ENCODE results near the gene SH3RF1. TPM values are rescaled to one million over a fixed set of nuclear protein-coding genes. Genes with fewer than 3 reads are reported as not detected.
A peak's percentile ranks its signal among the peaks of the same experiment; 100 is the strongest.

SH3RF1 gene
- total and polyA plus RNA-seq, 2 of the 13 experiments (the other 11 are each of a cell fraction or from before 2014, with no cell fraction given), result 3.1 to 3.2 TPM

DNA sequence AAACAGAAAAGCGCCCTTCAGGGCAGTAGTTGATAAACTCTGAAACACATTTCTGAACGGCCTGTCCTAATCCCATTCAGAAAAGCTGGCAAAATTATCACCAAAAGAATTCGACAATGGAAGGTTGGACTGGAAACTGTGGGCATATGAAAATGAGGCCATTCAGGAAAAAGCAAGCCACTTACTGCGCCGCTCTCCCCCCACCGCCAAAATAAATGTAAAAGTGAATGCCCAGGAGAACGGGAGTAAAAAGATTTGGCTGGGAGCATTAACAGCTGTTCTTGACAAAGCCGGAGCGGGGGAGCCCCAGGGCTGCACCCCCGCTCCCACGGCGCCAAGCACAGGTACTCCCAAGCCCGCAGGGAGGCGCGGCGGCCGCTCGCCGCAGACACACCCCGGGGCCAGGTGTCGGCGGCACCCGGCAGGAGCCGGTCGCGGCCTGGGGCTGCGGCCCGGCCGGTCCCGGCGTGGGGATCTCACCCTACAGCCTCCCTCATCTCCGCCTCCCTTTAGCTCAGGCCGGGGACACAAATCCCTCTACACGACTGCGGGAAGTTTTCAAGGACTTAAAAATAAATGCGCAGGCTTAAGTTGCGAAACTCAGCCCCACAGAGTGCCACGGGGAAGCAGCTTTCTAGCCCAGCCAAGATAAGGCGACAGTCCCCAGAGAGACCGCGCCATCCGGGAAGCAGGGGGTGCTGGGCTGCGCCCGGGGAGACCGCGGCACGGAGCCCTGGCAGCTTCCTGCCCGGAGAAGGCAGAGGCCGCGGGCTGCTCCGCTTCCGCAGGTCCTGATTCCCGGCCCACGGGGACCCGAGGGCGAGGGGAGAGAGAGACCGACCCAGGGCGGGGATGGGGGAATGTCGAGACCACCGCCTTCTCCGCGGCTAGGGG lies 593 bp downstream of the SH3RF1 start (continued):
- TF ChIP-seq, protein P1, sequence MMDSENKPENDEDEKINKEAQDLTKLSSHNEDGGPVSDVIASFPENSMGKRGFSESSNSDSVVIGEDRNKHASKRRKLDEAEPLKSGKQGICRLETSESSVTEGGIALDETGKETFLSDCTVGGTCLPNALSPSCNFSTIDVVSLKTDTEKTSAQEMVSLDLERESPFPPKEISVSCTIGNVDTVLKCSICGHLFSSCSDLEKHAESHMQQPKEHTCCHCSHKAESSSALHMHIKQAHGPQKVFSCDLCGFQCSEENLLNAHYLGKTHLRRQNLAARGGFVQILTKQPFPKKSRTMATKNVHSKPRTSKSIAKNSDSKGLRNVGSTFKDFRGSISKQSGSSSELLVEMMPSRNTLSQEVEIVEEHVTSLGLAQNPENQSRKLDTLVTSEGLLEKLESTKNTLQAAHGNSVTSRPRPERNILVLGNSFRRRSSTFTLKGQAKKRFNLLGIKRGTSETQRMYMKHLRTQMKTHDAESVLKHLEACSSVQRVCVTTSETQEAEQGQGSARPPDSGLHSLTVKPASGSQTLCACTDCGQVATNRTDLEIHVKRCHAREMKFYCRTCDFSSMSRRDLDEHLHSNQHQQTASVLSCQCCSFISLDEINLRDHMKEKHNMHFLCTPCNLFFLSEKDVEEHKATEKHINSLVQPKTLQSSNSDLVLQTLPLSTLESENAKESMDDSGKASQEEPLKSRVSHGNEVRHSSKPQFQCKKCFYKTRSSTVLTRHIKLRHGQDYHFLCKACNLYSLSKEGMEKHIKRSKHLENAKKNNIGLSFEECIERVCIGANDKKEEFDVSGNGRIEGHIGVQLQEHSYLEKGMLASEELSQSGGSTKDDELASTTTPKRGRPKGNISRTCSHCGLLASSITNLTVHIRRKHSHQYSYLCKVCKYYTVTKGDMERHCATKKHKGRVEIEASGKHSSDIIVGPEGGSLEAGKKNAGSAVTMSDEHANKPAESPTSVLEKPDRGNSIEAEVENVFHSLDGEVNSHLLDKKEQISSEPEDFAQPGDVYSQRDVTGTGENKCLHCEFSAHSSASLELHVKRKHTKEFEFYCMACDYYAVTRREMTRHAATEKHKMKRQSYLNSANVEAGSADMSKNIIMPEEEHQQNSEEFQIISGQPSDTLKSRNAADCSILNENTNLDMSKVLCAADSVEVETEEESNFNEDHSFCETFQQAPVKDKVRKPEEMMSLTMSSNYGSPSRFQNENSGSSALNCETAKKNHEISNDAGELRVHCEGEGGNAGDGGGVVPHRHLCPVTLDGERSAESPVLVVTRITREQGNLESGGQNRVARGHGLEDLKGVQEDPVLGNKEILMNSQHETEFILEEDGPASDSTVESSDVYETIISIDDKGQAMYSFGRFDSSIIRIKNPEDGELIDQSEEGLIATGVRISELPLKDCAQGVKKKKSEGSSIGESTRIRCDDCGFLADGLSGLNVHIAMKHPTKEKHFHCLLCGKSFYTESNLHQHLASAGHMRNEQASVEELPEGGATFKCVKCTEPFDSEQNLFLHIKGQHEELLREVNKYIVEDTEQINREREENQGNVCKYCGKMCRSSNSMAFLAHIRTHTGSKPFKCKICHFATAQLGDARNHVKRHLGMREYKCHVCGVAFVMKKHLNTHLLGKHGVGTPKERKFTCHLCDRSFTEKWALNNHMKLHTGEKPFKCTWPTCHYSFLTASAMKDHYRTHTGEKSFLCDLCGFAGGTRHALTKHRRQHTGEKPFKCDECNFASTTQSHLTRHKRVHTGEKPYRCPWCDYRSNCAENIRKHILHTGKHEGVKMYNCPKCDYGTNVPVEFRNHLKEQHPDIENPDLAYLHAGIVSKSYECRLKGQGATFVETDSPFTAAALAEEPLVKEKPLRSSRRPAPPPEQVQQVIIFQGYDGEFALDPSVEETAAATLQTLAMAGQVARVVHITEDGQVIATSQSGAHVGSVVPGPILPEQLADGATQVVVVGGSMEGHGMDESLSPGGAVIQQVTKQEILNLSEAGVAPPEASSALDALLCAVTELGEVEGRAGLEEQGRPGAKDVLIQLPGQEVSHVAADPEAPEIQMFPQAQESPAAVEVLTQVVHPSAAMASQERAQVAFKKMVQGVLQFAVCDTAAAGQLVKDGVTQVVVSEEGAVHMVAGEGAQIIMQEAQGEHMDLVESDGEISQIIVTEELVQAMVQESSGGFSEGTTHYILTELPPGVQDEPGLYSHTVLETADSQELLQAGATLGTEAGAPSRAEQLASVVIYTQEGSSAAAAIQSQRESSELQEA (CRISPR knock-in tag; IDR thresholded peaks at IDR 0.05; ENCODE audit: not compliant biosample characterization), result peak; percentile 52
- TF ChIP-seq ASH2L (IDR thresholded peaks at IDR 0.05; ENCODE audit: insufficient read length, low read depth, low read length) (peak; percentile 27), POLR2A (IDR thresholded peaks at IDR 0.05; ENCODE audit: insufficient read depth in 1 of 2, low read depth in 2 of 2, low read length in 2 of 2) (peak in 1 of 2 experiments; percentile 47; a peak in 2 of 4 replicates), MXD1 (CRISPR knock-in tag; IDR thresholded peaks at IDR 0.05) (peak; percentile 16; the same call in 1 of the 2 replicates), ZNF678 (CRISPR knock-in tag; IDR thresholded peaks at IDR 0.05) (peak; percentile 62; the same call in 1 of the 2 replicates), NAIF1 (CRISPR knock-in tag; IDR thresholded peaks at IDR 0.05; ENCODE audit: borderline replicate concordance) (peak; percentile 50; the same call in 1 of the 2 replicates), ATF7 (IDR thresholded peaks at IDR 0.05) (no peak), ATF7 (CRISPR knock-in tag; IDR thresholded peaks at IDR 0.05) (0 out of 2 replicates have a peak, but pooled peaks have one; percentile 36), ZNF282 (IDR thresholded peaks at IDR 0.05; ENCODE audit: partially characterized antibody) (no peak), ZNF468 (CRISPR knock-in tag; IDR thresholded peaks at IDR 0.05) (no peak), PHF8 (CRISPR knock-in tag; IDR thresholded peaks at IDR 0.05) (peak; percentile 62), GTF2F1 (IDR thresholded peaks at IDR 0.05; ENCODE audit: low read length) (no peak), CEBPB (IDR thresholded peaks at IDR 0.05; ENCODE audit: borderline replicate concordance, low read depth, low read length) (peak; percentile 46; the same call in 1 of the 2 replicates)
- TF ChIP-seq, protein P2, sequence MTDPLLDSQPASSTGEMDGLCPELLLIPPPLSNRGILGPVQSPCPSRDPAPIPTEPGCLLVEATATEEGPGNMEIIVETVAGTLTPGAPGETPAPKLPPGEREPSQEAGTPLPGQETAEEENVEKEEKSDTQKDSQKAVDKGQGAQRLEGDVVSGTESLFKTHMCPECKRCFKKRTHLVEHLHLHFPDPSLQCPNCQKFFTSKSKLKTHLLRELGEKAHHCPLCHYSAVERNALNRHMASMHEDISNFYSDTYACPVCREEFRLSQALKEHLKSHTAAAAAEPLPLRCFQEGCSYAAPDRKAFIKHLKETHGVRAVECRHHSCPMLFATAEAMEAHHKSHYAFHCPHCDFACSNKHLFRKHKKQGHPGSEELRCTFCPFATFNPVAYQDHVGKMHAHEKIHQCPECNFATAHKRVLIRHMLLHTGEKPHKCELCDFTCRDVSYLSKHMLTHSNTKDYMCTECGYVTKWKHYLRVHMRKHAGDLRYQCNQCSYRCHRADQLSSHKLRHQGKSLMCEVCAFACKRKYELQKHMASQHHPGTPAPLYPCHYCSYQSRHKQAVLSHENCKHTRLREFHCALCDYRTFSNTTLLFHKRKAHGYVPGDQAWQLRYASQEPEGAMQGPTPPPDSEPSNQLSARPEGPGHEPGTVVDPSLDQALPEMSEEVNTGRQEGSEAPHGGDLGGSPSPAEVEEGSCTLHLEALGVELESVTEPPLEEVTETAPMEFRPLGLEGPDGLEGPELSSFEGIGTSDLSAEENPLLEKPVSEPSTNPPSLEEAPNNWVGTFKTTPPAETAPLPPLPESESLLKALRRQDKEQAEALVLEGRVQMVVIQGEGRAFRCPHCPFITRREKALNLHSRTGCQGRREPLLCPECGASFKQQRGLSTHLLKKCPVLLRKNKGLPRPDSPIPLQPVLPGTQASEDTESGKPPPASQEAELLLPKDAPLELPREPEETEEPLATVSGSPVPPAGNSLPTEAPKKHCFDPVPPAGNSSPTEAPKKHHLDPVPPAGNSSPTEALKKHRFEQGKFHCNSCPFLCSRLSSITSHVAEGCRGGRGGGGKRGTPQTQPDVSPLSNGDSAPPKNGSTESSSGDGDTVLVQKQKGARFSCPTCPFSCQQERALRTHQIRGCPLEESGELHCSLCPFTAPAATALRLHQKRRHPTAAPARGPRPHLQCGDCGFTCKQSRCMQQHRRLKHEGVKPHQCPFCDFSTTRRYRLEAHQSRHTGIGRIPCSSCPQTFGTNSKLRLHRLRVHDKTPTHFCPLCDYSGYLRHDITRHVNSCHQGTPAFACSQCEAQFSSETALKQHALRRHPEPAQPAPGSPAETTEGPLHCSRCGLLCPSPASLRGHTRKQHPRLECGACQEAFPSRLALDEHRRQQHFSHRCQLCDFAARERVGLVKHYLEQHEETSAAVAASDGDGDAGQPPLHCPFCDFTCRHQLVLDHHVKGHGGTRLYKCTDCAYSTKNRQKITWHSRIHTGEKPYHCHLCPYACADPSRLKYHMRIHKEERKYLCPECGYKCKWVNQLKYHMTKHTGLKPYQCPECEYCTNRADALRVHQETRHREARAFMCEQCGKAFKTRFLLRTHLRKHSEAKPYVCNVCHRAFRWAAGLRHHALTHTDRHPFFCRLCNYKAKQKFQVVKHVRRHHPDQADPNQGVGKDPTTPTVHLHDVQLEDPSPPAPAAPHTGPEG (CRISPR knock-in tag; IDR thresholded peaks at IDR 0.05), result peak; percentile 17; the same call in 1 of the 2 replicates

All from HepG2 (cell line).